H1 (cell line): ENCODE data around the gene SMARCC1. TPM values are rescaled to one million over a fixed set of nuclear protein-coding genes. Genes with fewer than 3 reads are reported as not detected.

Experiments
- CBX5 ChIP-seq: fragments of 300-800, 300-1000 bp; sonication (generic); IDR thresholded peaks from 2 replicates; pipeline ENCODE4 v1.7.1; 2016; ENCODE audit warnings: antibody characterized with exemption, low read length, low read depth
- GTF2F1 ChIP-seq: IDR thresholded peaks from 2 replicates; pipeline ENCODE4 v1.6.1; 2012; ENCODE audit warnings: low read depth, low read length, improper control_type of control experiment, borderline replicate concordance
- PHF8 ChIP-seq: fragments of 200-600 bp; sonication (generic); conservative IDR thresholded peaks from 2 replicates; pipeline ENCODE4 v1.7.1; 2012; ENCODE audit warnings: low read depth, mild to moderate bottlenecking, inconsistent platforms, low read length, moderate library complexity
- POLR2AphosphoS5 ChIP-seq: IDR thresholded peaks from 2 replicates; pipeline ENCODE4 v1.6.1; 2011; ENCODE audit warnings: low read depth, low read length
- RFX5 ChIP-seq: IDR thresholded peaks from 2 replicates; pipeline ENCODE4 v1.6.1; 2011; ENCODE audit warnings: low read depth, low read length, improper control_type of control experiment, borderline replicate concordance
- SAP30 ChIP-seq: fragments of 300-600 bp; sonication (generic); IDR thresholded peaks from 2 replicates; pipeline ENCODE4 v1.7.1; 2012; ENCODE audit warnings: low read length, moderate library complexity, mild to moderate bottlenecking, inconsistent platforms; ENCODE audit not compliant: insufficient read depth, insufficient replicate concordance
- SIRT6 ChIP-seq: IDR thresholded peaks from one replicate; pipeline ENCODE4 v1.7.1; 2012; ENCODE audit warnings: low read length, inconsistent platforms
- ZNF274 ChIP-seq: IDR thresholded peaks from 2 replicates; pipeline ENCODE4 v1.7.0; 2012; ENCODE audit warnings: low read length, borderline replicate concordance; ENCODE audit errors: extremely low read depth
- polyA plus RNA-seq, 7 experiments: library from polyadenylated mRNA; depleted of rRNA in 3 of 7; stranded (reverse) in 5 of 7; unstranded in 2 of 7; fragments of >200 nt in 5 of 7; fragments of 200-250 nt in 2 of 7; gene quantifications; 1 replicate in 5 of 7; 2 replicates in 1 of 7; 4 replicates in 1 of 7; pipeline versions ENCODE4 v1.2.1 to v1.2.3, GENCODE V29; 2011 to 2013; ENCODE audit warnings: missing spikeins in 2 of 7, mixed read lengths in 2 of 7
- total RNA-seq: library from RNA; stranded (reverse); fragmentation: NEBNext Ultra II Directional; extraction: Animal tissue kit (Norgen Biotek cat#: 25700); gene quantifications from 2 replicates; pipeline ENCODE4 v1.2.1, GENCODE V29; 2021
- TF ChIP-seq, protein P1 (sequence below): IDR thresholded peaks from 2 replicates; pipeline ENCODE4 v1.6.1; 2012; ENCODE audit warnings: inconsistent platforms

SMARCC1 gene
- total and polyA plus RNA-seq, 2 of the 8 experiments (the other 6 are each of a cell fraction or from before 2014, with no cell fraction given), result 64.1 to 335 TPM

GRCh38 chr3:47571391-47572175 is 210.1 kb downstream of the SMARCC1 start (continued):
- TF ChIP-seq SAP30 (no peak), CBX5 (no peak), SIRT6 (no peak), RFX5 (no peak), POLR2AphosphoS5 (no peak), ZNF274 (no peak), PHF8 (no peak), GTF2F1 (no peak)
- TF ChIP-seq, protein P1, sequence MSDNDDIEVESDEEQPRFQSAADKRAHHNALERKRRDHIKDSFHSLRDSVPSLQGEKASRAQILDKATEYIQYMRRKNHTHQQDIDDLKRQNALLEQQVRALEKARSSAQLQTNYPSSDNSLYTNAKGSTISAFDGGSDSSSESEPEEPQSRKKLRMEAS, result no peak
- TF ChIP-seq, all 59 proteins: peak for 0
